Right cardiac atrium (tissue), 5 donors: ENCODE data around the gene VSIG10L. TPM values are rescaled to one million over a fixed set of nuclear protein-coding genes. Genes with fewer than 3 reads are reported as not detected.

Experiments
- polyA plus RNA-seq: library from polyadenylated mRNA; stranded (reverse); fragments of 200-250 nt; gene quantifications from one replicate; pipeline ENCODE4 v1.2.3, GENCODE V29; 2013
- total RNA-seq, 4 donors: library from RNA; stranded (reverse); fragmentation: NEBNext Ultra II Directional; extraction: Animal tissue kit (Norgen Biotek cat#: 25700); gene quantifications; one replicate each; pipeline ENCODE4 v1.2.1, GENCODE V29; 2021
- donor health status: healthy with polysubstance abuse.
- donor health status: DM: no; HTN: yes; CAD: no.
- donor health status: DM: no; HTN: no; CAD: no.
- donor health status: DM: no; HTN: yes; CAD: no; lungs with severe emphysema.
- donor health status: DM: yes; HTN: yes; CAD: no.

VSIG10L gene
- total and polyA plus RNA-seq, 5 donors = 0.85 to 2.2 (median 1.9) TPM

Other genes starting within 250 kb of the VSIG10L start
- 1 to 10 TPM; 4.2 to 5.3 (median 4.4) TPM for gene CTU1, start 233.7 kb downstream of the VSIG10L start, total RNA-seq
- 2.0 TPM for gene CTU1, start 233.7 kb downstream of the VSIG10L start, polyA plus RNA-seq
- 1 to 10 TPM; 2.9 to 6.0 (median 4.7) TPM for gene SIGLEC9, start 217.2 kb downstream of the VSIG10L start, total RNA-seq
- 1.2 TPM for gene SIGLEC9, start 217.2 kb downstream of the VSIG10L start, polyA plus RNA-seq
- 1 to 10 TPM; 1.3 to 2.4 (median 2.0) TPM for gene SIGLEC7, start 199.8 kb downstream of the VSIG10L start, total RNA-seq
- gene SIGLEC7, start 199.8 kb downstream of the VSIG10L start, polyA plus RNA-seq = 0.59 TPM
- gene CD33, start 117.1 kb downstream of the VSIG10L start, total RNA-seq = 1 to 10 TPM; 2.3 to 6.0 (median 4.1) TPM
- gene CD33, start 117.1 kb downstream of the VSIG10L start, polyA plus RNA-seq = 2.4 TPM
- not detected for gene SIGLECL1, start 91.1 kb downstream of the VSIG10L start, total RNA-seq
- gene SIGLECL1, start 91.1 kb downstream of the VSIG10L start, polyA plus RNA-seq = not detected
- under 1 TPM in 1 of 4 donors, not detected in 3; 0.31 TPM for gene IGLON5, start 30.5 kb downstream of the VSIG10L start, total RNA-seq
- 0.07 TPM for gene IGLON5, start 30.5 kb downstream of the VSIG10L start, polyA plus RNA-seq
- 100 to 1,000 TPM; 240 to 296 (median 258) TPM for gene ETFB, start 24.2 kb upstream of the VSIG10L start, total RNA-seq
- 452 TPM for gene ETFB, start 24.2 kb upstream of the VSIG10L start, polyA plus RNA-seq
- gene CLDND2, start 26.9 kb upstream of the VSIG10L start, total RNA-seq = 1 to 10 TPM; 1.1 to 2.5 (median 2.2) TPM
- gene CLDND2, start 26.9 kb upstream of the VSIG10L start, polyA plus RNA-seq = 0.45 TPM
- 1 to 10 TPM in 3 of 4 donors, under 1 TPM in 1; 0.89 to 3.1 (median 1.7) TPM for gene NKG7, start 30.5 kb upstream of the VSIG10L start, total RNA-seq
- gene NKG7, start 30.5 kb upstream of the VSIG10L start, polyA plus RNA-seq = 1.7 TPM
- not detected for gene LIM2, start 45.8 kb upstream of the VSIG10L start, total RNA-seq
- not detected for gene LIM2, start 45.8 kb upstream of the VSIG10L start, polyA plus RNA-seq
- gene C19orf84, start 48.5 kb upstream of the VSIG10L start, total RNA-seq = not detected
- gene C19orf84, start 48.5 kb upstream of the VSIG10L start, polyA plus RNA-seq = not detected
- 1 to 10 TPM in 3 of 4 donors, under 1 TPM in 1; 0.62 to 6.5 (median 2.7) TPM for gene SIGLEC10, start 75.5 kb upstream of the VSIG10L start, total RNA-seq
- 0.77 TPM for gene SIGLEC10, start 75.5 kb upstream of the VSIG10L start, polyA plus RNA-seq
- gene SIGLEC8, start 116.3 kb upstream of the VSIG10L start, total RNA-seq = not detected
- not detected for gene SIGLEC8, start 116.3 kb upstream of the VSIG10L start, polyA plus RNA-seq
- not detected for gene CEACAM18, start 136.4 kb upstream of the VSIG10L start, total RNA-seq
- gene CEACAM18, start 136.4 kb upstream of the VSIG10L start, polyA plus RNA-seq = not detected
- under 1 TPM in 1 of 4 donors, not detected in 3; 0.36 TPM for gene SIGLEC12, start 159.7 kb upstream of the VSIG10L start, total RNA-seq
- 0.05 TPM for gene SIGLEC12, start 159.7 kb upstream of the VSIG10L start, polyA plus RNA-seq
- gene SIGLEC6, start 189.5 kb upstream of the VSIG10L start, total RNA-seq = under 1 TPM in 3 of 4 donors, not detected in 1; 0.25 to 0.37 (median 0.35) TPM
- gene SIGLEC6, start 189.5 kb upstream of the VSIG10L start, polyA plus RNA-seq = not detected
- gene ZNF175, start 229.1 kb upstream of the VSIG10L start, total RNA-seq = 10 to 100 TPM in 2 of 4 donors, 1 to 10 TPM in 2; 8.7 to 12.4 (median 10.1) TPM
- gene ZNF175, start 229.1 kb upstream of the VSIG10L start, polyA plus RNA-seq = 3.3 TPM